Erythroblast (primary cell): ENCODE measurements around the gene CD302.
"Not testable (repeated sequence)": the region's sequence is repeated elsewhere in the genome, so short reads cannot be mapped to it uniquely, and the experiment has no call there.

Experiments used
- DNase-seq, 2 experiments: peaks; one replicate each; lab custom pipeline; 2025; lab: John Stamatoyannopoulos, UW
- GATA1 ChIP-seq: IDR thresholded peaks from 2 replicates; pipeline ENCODE4 v1.6.1; 2011; ENCODE audit warnings: low read depth, mild to moderate bottlenecking, control low read depth, low read length, moderate library complexity
- POLR2A ChIP-seq: IDR thresholded peaks from 2 replicates; pipeline ENCODE4 v1.6.1; 2011; ENCODE audit warnings: mild to moderate bottlenecking, low read length

CD302 gene

GRCh38 chr2:159748089-159748488, 49.9 kb downstream of the CD302 start:
- no peak for DNase-seq
- TF ChIP-seq POLR2A = no peak
- no peak for TF ChIP-seq GATA1

- DNase-seq = not testable (repeated sequence)
Measured at GRCh38 chr2:159745237-159745636, 52.8 kb downstream of the CD302 start.

- no peak for DNase-seq
- TF ChIP-seq POLR2A (no peak), GATA1 (no peak)
Measured at GRCh38 chr2:159744363-159744762, 53.6 kb downstream of the CD302 start.

- DNase-seq = no peak
Measured at GRCh38 chr2:159742846-159743245, 55.2 kb downstream of the CD302 start.

GRCh38 chr2:159738509-159739390, 59.3 kb downstream of the CD302 start:
- peak in 1 of 2 experiments; percentile 10 for DNase-seq
- TF ChIP-seq POLR2A (no peak), GATA1 (no peak)

More at GRCh38 chr2:159742846-159743245, 55.2 kb downstream of the CD302 start:
- TF ChIP-seq POLR2A (no peak), GATA1 (no peak)

GRCh38 chr2:159737917-159738296, 60.1 kb downstream of the CD302 start:
- no peak for DNase-seq
- TF ChIP-seq POLR2A (no peak), GATA1 (no peak)

GRCh38 chr2:159737292-159737916, 60.6 kb downstream of the CD302 start:
- DNase-seq = peak in 1 of 2 experiments; percentile 13
- TF ChIP-seq GATA1 (no peak), POLR2A (no peak)

- no peak for TF ChIP-seq POLR2A
- no peak for TF ChIP-seq GATA1
- no peak for DNase-seq
Measured at GRCh38 chr2:159736048-159736447, 62.0 kb downstream of the CD302 start.

GRCh38 chr2:159735648-159736047, 62.4 kb downstream of the CD302 start:
- TF ChIP-seq GATA1 = no peak
- TF ChIP-seq POLR2A = no peak
- no peak for DNase-seq

GRCh38 chr2:159728629-159729028, 69.4 kb downstream of the CD302 start:
- DNase-seq = no peak

GRCh38 chr2:159725713-159726112, 72.3 kb downstream of the CD302 start:
- no peak for TF ChIP-seq POLR2A
- no peak for DNase-seq

More at GRCh38 chr2:159728629-159729028, 69.4 kb downstream of the CD302 start:
- TF ChIP-seq POLR2A (no peak), GATA1 (no peak)

GRCh38 chr2:159724795-159725572, 73.0 kb downstream of the CD302 start:
- DNase-seq = not testable (repeated sequence)

GRCh38 chr2:159722580-159722979, 75.4 kb downstream of the CD302 start:
- TF ChIP-seq POLR2A = no peak
- TF ChIP-seq GATA1 = no peak
- DNase-seq = no peak

- TF ChIP-seq GATA1 = no peak
- no peak for TF ChIP-seq POLR2A
- no peak for DNase-seq
Measured at GRCh38 chr2:159720676-159721075, 77.3 kb downstream of the CD302 start.
